Prostate gland (tissue), 2 donors: ENCODE results near the gene POU2AF2.

Experiments
- CTCF ChIP-seq, 4 experiments: fragments of 200-600 bp in 2 of 4; fragments of 450-650 bp in 2 of 4; sonication (generic) in 2 of 4; IDR thresholded peaks; 1 replicate in 3 of 4; 2 replicates in 1 of 4; pipeline ENCODE4 v1.5.1; 2016 to 2019; ENCODE audit warnings: antibody characterized with exemption in 4 of 4, mild to moderate bottlenecking in 2 of 4, moderate library complexity in 2 of 4
- POLR2A ChIP-seq: fragments of 450-650 bp; IDR thresholded peaks from one replicate; pipeline ENCODE4 v1.6.1; 2016; ENCODE audit warnings: antibody characterized with exemption, mild to moderate bottlenecking

GRCh38 chr11:111229604-111230003, 15.9 kb upstream of the POU2AF2 start:
- TF ChIP-seq CTCF (IDR thresholded peaks at IDR 0.05) (no peak), POLR2A (no peak)
